ENCODE measurements around the gene LCA5. TPM values are rescaled to one million over a fixed set of nuclear protein-coding genes. Genes with fewer than 3 reads are reported as not detected.
"Not testable (repeated sequence)": the region's sequence is repeated elsewhere in the genome, so short reads cannot be mapped to it uniquely, and the experiment has no call there.

Gene LCA5
- not detected for polyA plus RNA-seq

DNA sequence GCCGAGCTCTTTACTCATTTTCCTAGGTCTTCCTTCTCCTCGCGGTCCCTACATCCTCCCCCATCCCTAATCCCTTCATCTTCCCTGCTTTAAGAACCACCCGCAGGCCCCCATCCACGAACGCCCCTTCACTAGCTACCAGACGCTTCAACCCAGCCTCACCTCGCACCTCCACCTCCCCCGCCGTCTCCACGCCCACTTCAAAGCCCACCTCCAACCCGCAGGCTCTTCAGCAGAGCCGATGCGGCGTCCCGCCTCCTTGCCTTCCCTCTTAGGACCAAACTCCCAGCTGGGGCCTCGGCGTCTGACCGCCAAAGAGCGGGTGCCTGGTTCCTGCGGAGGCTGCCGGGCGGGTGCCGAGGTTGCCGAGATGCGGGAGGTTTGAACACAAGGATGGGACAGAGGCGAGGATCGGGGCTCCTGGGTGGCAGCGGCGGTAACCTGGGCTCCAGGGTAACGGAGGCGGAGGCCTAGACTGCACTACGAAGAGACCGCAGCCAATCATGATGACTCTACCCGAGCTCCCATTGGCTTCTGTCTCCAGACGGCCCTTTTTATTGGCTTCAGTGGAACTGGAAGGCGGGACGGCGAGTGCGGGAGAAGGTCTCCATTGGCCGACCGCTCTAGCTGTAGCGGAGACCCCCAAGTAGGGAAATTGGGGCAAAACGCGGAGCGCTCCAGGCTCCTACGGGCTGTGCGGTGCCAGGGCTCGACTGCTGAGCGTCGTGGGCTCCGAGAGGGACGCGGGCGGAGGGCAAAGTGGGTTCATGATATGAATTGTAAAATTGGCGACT lies at the start of gene LCA5:
Gene LCA5, minus strand, starts transcription at position 477 of the 794 bp plus-strand sequence. CDS start 18,536 bp downstream, outside the sequence.
- Mint-ChIP-seq H3K27me3 (ENCODE audit: low read depth in 3 of 3) (peaks cover 3 to 9% (median 5%) of the 10 kb centered on the region in 3 donors), H3K36me3 (peaks cover 0 to 4% (median 0%) of the 10 kb centered on the region in 3 donors), H3K4me3 (no peak within 1 kb of the TSS), H3K4me1 (peaks cover 0 to 7% of the 10 kb centered on the region in 2 donors), H3K27ac (no peak within 1 kb of the TSS), H3K9me3 (peaks cover 0 to 6% (median 0%) of the 10 kb centered on the region in 6 donors)
- peak; percentile 78 to 81 (median 78) for DNase-seq

DNA sequence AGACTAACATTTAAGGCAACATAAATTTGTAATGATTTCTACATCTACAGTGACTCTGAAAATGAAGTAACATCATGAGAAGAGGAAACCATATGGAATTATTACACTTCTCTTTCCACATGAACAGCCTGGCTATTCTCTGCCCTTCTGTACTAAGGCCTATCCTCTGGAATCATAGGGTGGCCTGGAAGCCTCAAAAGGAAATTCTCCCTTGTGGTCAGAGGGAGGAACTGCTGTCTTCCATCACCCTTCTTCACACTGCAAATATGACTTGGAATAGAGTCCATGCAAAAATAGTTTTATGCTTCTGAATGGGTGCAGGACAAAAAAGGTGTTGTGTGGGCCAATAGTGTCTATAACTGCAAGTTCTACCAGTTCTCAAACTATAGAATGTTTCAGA lies 49.3 kb upstream of the LCA5 start:
- DNase-seq: no peak
- no peak overlapping the region for H3K27ac Mint-ChIP-seq

DNA sequence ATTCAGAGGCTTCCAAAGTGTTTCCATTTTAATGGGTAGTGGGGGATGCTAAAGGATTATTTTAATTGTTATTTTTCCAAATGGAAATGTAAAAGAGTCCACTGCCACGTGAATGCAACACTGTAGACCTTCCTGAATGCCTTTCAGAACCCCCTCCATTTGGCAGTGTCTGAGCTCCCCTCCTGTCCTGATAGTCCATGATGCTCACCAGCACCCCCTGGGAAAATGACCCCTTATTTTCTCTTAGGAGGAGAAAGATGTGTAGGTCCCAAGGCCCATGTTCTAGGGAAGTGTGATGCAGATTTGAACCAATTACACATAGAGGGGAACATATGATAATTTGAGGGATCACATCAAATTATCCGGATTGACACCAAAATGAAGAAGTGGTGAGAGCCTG lies 47.1 kb upstream of the LCA5 start:
- Mint-ChIP-seq H3K4me1 (no peaks in the 10 kb centered on the region), H3K9me3 (peaks cover 0 to 15% (median 9%) of the 10 kb centered on the region in 6 donors), H3K27ac (no peak overlapping the region), H3K36me3 (no peaks in the 10 kb centered on the region), H3K27me3 (ENCODE audit: low read depth in 3 of 3) (peaks cover 0 to 2% (median 2%) of the 10 kb centered on the region in 3 donors), H3K4me3 (no peak overlapping the region)
- DNase-seq: no peak

More for the DNA sequence above, 49.3 kb upstream of the LCA5 start:
- Mint-ChIP-seq H3K9me3 (peaks cover 0 to 7% (median 2%) of the 10 kb centered on the region in 6 donors), H3K27me3 (ENCODE audit: low read depth in 3 of 3) (peaks cover 0 to 2% (median 2%) of the 10 kb centered on the region in 3 donors), H3K36me3 (no peaks in the 10 kb centered on the region), H3K4me1 (no peaks in the 10 kb centered on the region), H3K4me3 (no peak overlapping the region)

DNA sequence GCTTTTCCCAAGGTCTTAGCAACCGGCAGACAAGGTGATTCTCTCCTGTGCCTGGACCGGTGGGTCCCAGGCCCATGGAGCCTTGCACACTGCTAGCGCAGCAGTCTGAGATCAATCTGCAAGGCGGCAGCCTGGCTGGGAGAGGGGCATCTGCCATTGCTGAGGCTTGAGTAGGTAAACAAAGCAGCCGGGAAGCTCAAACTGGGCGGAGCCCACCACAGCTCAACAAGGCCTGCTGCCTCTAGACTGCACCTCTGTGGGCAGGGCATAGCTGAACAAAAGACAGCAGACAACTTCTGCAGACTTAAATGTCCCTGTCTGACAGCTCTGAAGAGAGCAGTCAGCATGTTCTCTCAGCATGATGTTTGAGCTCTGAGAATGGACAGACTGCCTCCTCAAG lies 40.7 kb upstream of the LCA5 start:
- not testable (repeated sequence) for H3K27ac Mint-ChIP-seq; H3K27me3 Mint-ChIP-seq (ENCODE audit: low read depth in 3 of 3); H3K4me3 Mint-ChIP-seq; H3K36me3 Mint-ChIP-seq; DNase-seq; H3K4me1 Mint-ChIP-seq
- H3K9me3 Mint-ChIP-seq: peaks cover 0 to 17% (median 8%) of the 10 kb centered on the region in 6 donors

DNA sequence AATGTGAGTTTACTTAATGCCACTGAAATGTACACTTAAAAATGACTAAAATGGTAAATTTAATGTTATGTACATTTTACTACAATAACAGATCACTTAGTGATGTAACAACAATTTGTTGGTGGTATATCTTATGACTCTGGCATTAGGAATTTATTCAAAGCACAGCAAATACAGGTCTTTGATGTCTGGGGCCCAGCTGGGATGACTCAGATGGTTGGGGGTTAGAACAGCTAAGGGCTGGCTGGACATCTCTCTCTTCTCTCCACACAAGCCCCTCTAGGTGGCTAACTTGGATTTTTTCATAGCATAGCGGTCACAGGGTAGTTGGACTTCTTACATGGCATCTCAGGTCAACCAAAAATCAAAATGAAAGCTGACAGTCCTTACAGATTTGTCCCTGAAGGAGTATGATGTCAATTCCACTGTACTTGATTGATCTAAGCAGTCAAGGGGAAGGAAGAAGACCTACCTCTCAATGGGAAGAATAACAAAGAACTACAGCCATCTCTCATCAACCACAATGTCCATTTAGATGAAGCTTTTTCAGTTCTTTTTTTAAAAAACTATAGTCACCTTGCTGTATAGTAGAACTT lies 37.5 kb upstream of the LCA5 start:
- Mint-ChIP-seq H3K27ac (no peak overlapping the region), H3K4me1 (no peaks in the 10 kb centered on the region), H3K27me3 (ENCODE audit: low read depth in 3 of 3) (peaks cover 0 to 3% (median 2%) of the 10 kb centered on the region in 3 donors), H3K36me3 (no peaks in the 10 kb centered on the region), H3K9me3 (peaks cover 0 to 6% (median 2%) of the 10 kb centered on the region in 6 donors), H3K4me3 (no peak overlapping the region)
- DNase-seq: no peak

DNA sequence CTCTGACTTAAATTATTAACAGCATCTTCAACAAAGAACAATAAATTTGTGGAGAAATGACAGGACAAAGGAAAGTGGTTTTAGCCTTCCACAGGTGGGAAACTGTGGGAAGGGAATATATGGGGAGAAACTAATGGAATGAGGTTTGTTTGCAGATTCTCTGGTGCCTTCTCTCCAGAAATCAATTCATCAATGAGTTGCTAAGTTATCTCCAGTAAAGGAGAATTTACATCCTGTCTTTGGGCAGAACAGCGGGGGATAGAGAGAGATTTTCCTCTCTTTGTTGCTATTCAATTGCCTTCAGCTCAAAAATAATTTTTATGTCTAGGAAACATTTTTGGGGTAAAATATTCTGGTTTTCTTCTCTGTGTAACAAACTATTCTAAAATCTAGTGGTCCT lies 36.9 kb upstream of the LCA5 start:
- Mint-ChIP-seq H3K27ac (no peak overlapping the region), H3K9me3 (peaks cover 0 to 4% (median 2%) of the 10 kb centered on the region in 6 donors), H3K4me3 (no peak overlapping the region), H3K36me3 (no peaks in the 10 kb centered on the region), H3K27me3 (ENCODE audit: low read depth in 3 of 3) (peaks cover 0 to 3% (median 2%) of the 10 kb centered on the region in 3 donors), H3K4me1 (no peaks in the 10 kb centered on the region)
- DNase-seq: no peak

DNA sequence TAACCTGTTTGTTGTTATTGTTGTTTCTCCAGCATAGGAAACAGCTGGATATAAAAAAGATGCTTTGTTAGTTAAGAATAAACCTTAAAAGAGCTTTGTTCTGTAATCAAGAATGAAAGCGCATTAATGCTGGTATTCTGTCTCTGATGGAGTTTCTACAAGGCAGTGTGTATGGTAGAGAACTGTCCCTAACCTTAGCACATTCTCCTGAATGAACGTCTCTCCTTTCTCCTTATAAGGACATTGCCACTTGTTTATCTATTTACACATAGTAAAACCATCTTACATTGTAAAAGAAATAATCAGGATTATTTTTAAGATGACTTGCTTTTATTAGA lies 33.8 kb upstream of the LCA5 start:
- no peak overlapping the region for H3K27ac Mint-ChIP-seq
- no peaks in the 10 kb centered on the region for H3K4me1 Mint-ChIP-seq
- H3K4me3 Mint-ChIP-seq: peak overlapping the region in 2 of 5 donors; percentile 21 to 33

DNA sequence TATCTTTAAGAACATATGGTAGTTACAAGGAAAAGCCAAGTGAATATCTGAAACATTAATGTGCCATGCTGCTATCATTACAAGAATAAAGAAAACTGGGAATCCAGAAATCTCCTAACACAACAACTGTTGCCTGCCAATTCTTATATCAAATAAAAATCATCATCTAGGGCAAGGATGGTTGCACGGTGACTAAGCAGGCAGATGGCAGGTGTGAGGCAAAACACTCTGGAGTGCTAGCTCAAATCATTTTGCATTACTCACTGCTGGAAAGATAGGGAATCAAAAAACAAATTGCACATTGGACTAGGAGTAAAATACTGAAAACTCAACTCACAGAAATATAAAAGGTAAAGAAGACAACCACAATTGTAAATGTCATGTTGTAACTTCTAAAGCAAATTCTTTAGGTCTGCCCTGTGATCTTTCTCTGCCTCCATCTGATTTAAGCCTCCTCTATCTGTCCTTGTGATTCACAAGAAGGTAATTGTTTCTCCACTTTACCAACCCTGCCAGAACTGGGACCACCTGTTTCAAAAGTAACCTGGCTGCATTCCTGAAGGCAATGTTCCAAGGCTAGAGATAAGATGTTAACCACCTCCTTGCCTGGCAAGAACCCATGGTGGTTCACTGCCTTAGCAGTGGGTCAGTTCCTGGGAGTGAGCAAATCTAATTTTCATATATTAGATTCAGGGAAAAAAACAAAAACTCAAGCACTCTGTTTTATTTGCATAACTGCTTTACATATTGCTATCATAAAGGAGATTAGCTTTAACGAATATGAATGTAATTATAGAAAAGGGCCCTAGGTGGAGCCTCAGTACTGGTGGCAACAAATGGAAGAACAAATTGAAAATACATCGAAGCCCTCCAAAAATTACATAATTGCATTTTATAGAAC lies 33.1 kb upstream of the LCA5 start:
- H3K4me3 Mint-ChIP-seq: peak overlapping the region in 2 of 5 donors; percentile 21 to 33

More for the DNA sequence above, 33.8 kb upstream of the LCA5 start:
- Mint-ChIP-seq H3K27me3 (ENCODE audit: low read depth in 3 of 3) (no peaks in the 10 kb centered on the region), H3K36me3 (no peaks in the 10 kb centered on the region), H3K9me3 (peaks cover 0 to 4% (median 0%) of the 10 kb centered on the region in 6 donors)
- no peak for DNase-seq

DNA sequence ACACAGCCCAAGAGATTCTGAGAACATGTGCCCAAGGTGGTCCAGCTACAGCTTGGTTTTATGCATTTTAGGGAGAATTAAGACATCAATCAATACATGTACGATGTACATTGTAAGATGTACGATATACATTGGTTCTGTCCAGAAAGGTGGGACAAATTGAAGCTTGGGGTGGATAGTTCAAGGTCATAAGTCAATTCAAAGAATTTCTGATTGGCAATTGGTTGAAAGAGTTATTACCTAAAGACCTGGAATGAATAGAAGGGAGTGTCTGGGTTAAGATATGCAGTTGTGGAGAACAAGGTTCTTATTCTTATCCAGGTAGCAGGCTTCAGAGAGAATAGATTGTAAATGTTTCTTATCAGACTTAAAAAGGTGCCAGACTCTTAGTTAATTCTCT lies 31.8 kb upstream of the LCA5 start:
- H3K4me3 Mint-ChIP-seq: no peak overlapping the region
- peaks cover 0 to 6% (median 0%) of the 10 kb centered on the region in 6 donors for H3K9me3 Mint-ChIP-seq

More for the DNA sequence above, 33.1 kb upstream of the LCA5 start:
- DNase-seq: peak in 1 of 3 donors; percentile 4
- Mint-ChIP-seq H3K27me3 (ENCODE audit: low read depth in 3 of 3) (no peaks in the 10 kb centered on the region), H3K4me1 (no peaks in the 10 kb centered on the region), H3K36me3 (no peaks in the 10 kb centered on the region), H3K9me3 (peaks cover 0 to 6% (median 0%) of the 10 kb centered on the region in 6 donors), H3K27ac (no peak overlapping the region)

DNA sequence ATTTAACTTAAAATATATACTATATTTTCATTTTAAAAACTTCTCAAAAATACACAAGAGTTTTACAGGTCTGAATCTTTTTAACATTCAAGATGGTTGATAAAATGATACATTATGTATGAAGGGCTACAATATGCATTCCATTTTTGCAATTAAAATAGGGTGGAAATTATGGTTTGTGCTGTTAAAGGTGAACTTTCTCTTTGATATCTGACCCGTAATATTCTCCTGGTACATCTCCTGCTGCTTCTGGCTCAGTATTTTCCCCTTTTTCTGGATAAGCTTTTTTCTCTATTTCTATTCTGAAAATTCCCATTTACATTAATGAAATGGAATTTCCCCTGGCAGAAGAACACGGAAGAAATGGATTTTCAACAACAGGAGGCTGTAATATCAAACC lies 27.4 kb upstream of the LCA5 start:
- peaks cover 0 to 3% (median 0%) of the 10 kb centered on the region in 6 donors for H3K9me3 Mint-ChIP-seq
- no peaks in the 10 kb centered on the region for H3K36me3 Mint-ChIP-seq

More for the DNA sequence above, 31.8 kb upstream of the LCA5 start:
- Mint-ChIP-seq H3K27me3 (ENCODE audit: low read depth in 3 of 3) (no peaks in the 10 kb centered on the region), H3K36me3 (no peaks in the 10 kb centered on the region), H3K27ac (no peak overlapping the region), H3K4me1 (no peaks in the 10 kb centered on the region)
- no peak for DNase-seq

DNA sequence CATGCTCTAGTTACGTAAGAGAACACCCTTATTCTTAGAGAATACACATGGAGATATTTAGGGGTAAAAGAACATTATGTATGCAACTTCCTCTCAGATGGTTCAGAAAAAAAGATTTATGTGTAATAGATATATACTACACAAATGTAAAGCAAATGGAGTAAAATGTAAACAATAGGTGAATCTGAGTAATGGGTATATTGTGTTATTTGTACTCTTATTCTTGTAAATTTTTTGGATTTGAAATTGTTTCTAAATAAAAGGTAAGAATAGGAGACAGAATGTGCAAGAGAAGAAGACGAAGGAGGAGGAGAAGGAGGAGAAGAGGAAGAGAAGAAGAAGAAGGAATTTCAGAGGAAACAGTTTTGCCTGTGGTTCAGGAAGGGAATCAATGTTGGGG lies 22.5 kb upstream of the LCA5 start:
- H3K9me3 Mint-ChIP-seq: peaks cover 0 to 1% (median 0%) of the 10 kb centered on the region in 6 donors
- H3K27me3 Mint-ChIP-seq (ENCODE audit: low read depth in 3 of 3): peaks cover 0 to 4% (median 0%) of the 10 kb centered on the region in 3 donors
- H3K4me1 Mint-ChIP-seq: no peaks in the 10 kb centered on the region
- no peak overlapping the region for H3K4me3 Mint-ChIP-seq
- no peak overlapping the region for H3K27ac Mint-ChIP-seq
- no peaks in the 10 kb centered on the region for H3K36me3 Mint-ChIP-seq
- no peak for DNase-seq

More for the DNA sequence above, 27.4 kb upstream of the LCA5 start:
- Mint-ChIP-seq H3K27me3 (ENCODE audit: low read depth in 3 of 3) (peaks cover 0 to 4% (median 0%) of the 10 kb centered on the region in 3 donors), H3K4me1 (no peaks in the 10 kb centered on the region), H3K4me3 (no peak overlapping the region), H3K27ac (no peak overlapping the region)
- DNase-seq: no peak

DNA sequence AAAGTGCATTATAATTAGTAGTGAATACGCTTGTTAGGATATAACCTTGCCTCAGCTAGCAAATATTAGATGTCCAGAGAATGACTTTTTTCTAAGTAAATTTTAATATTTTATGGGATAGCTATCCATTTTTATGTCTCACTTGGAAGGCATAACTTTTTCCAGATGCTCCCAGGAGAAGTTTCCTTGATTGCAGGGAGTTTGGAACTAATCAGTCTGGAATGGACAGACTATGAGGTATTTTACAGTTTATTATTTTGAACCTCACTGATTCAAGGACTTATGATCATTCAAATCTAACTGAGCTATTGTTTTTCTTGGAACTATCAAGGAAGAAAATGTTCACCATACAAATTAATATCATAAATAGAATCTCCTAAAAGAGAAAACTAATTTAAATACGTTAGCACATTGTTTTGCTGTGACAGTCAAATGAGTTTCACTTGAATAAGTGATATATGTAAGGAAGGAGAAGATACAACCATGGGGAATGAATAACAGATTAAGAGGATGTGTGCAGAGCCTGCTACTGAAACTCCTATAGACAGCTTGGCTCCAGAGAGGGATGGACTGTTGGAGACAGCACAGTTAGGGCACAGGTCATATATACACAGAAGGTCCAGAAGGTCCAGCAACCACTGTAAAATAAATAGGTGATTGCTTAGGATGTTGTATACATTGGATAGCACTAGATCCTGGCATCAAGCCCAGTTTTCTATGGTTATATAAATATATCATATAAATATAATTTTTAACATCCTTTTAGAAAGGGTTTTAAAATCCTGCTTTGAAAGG lies 20.6 kb upstream of the LCA5 start:
- no peak for DNase-seq

DNA sequence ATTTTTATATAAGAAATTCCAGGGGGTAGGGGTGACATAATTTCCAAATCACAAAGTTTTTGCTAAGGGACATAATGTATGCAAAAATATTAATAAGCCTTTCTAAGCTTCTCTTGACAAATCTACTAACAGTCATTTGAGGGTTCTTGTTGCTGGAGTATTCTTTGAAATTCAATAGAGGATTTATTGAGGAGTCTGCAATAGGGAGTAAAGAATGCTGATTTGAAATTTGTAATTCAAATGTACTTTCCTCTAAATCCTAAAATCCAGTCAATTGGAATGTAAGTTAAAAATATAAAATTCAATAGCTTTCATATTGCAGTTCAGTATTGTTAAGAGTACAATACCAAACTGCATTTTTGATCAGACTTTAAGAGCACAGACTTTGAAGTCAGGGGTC lies 17.1 kb upstream of the LCA5 start:
- no peak for DNase-seq
- Mint-ChIP-seq H3K4me3 (no peak overlapping the region), H3K27ac (no peak overlapping the region), H3K36me3 (no peaks in the 10 kb centered on the region), H3K4me1 (no peaks in the 10 kb centered on the region), H3K9me3 (no peaks in the 10 kb centered on the region), H3K27me3 (ENCODE audit: low read depth in 3 of 3) (no peaks in the 10 kb centered on the region)

More for the DNA sequence above, 20.6 kb upstream of the LCA5 start:
- Mint-ChIP-seq H3K4me3 (no peak overlapping the region), H3K4me1 (no peaks in the 10 kb centered on the region), H3K27me3 (ENCODE audit: low read depth in 3 of 3) (peaks cover 0 to 2% (median 0%) of the 10 kb centered on the region in 3 donors), H3K9me3 (peaks cover 0 to 1% (median 0%) of the 10 kb centered on the region in 6 donors), H3K27ac (no peak overlapping the region), H3K36me3 (no peaks in the 10 kb centered on the region)
